GM06990 (cell line): ENCODE results near the gene ADGRA3.

ENCODE experiments used
- DNase-seq: peaks from one replicate; pipeline ENCODE4 v3.0.0-alpha.2; 2011; ENCODE audit not compliant: insufficient read length; ENCODE audit errors: extremely low read depth
- H3K27me3 ChIP-seq: replicated peaks from 2 replicates; pipeline ENCODE4 v1.6.0; 2011; ENCODE audit warnings: low read length; ENCODE audit not compliant: control insufficient read depth, insufficient read depth
- H3K36me3 ChIP-seq: 2 replicates; pipeline ENCODE4 v1.5.1; 2011; ENCODE audit warnings: low read length; ENCODE audit not compliant: control insufficient read depth, insufficient read depth
- H3K4me3 ChIP-seq: replicated peaks from 2 replicates; pipeline ENCODE4 v1.5.1; 2011; ENCODE audit warnings: low read depth, mild to moderate bottlenecking, control low read depth, low read length
- CTCF ChIP-seq: IDR thresholded peaks from 2 replicates; pipeline ENCODE4 v1.5.1; 2011; ENCODE audit warnings: low read length, control low read depth, mild to moderate bottlenecking, inconsistent platforms; ENCODE audit not compliant: insufficient read depth, poor library complexity, severe bottlenecking

The ADGRA3 gene, protein sequence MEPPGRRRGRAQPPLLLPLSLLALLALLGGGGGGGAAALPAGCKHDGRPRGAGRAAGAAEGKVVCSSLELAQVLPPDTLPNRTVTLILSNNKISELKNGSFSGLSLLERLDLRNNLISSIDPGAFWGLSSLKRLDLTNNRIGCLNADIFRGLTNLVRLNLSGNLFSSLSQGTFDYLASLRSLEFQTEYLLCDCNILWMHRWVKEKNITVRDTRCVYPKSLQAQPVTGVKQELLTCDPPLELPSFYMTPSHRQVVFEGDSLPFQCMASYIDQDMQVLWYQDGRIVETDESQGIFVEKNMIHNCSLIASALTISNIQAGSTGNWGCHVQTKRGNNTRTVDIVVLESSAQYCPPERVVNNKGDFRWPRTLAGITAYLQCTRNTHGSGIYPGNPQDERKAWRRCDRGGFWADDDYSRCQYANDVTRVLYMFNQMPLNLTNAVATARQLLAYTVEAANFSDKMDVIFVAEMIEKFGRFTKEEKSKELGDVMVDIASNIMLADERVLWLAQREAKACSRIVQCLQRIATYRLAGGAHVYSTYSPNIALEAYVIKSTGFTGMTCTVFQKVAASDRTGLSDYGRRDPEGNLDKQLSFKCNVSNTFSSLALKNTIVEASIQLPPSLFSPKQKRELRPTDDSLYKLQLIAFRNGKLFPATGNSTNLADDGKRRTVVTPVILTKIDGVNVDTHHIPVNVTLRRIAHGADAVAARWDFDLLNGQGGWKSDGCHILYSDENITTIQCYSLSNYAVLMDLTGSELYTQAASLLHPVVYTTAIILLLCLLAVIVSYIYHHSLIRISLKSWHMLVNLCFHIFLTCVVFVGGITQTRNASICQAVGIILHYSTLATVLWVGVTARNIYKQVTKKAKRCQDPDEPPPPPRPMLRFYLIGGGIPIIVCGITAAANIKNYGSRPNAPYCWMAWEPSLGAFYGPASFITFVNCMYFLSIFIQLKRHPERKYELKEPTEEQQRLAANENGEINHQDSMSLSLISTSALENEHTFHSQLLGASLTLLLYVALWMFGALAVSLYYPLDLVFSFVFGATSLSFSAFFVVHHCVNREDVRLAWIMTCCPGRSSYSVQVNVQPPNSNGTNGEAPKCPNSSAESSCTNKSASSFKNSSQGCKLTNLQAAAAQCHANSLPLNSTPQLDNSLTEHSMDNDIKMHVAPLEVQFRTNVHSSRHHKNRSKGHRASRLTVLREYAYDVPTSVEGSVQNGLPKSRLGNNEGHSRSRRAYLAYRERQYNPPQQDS (N-terminal part only)

DNA sequence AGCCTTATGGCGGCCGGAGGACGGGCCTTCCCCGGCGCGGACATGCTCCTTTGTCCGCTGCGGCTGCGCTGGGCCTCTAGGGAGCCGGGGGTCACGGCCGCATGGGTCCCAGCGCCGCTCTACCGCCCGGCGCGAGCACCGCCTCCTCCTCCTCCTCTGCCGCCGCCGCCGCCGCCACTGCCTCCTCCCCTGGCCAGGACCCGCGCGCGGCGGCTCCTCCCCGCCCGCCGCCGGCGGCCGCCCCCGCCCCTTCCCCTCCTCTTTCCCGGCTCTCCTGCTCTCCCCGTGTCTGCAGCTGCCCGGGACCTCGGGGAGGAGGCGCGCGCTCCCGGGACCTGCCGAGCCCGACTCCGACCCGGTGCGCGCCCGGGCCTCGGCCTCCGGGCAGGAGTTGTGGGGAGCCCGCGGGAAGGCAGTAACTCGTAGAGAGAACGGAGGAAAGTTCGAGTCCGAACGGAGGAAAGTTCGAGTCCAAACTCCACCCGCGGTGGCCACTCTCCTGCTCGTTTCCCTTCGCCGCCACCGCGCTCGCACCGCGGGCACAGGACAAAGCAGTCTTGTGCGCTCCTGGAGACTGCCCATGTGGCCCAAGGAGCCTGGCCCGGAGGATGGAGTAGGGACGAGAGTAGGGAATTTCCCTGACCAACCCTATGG, at the start of gene ADGRA3:
ADGRA3 (minus strand) TSS at position 179 of the 654 bp plus-strand sequence. CDS start 282 bp downstream, outside the sequence.
- DNase-seq, result peak; percentile 52
- Histone ChIP-seq H3K36me3 (no peaks in the 10 kb centered on the region), H3K4me3 (peak within 1 kb of the TSS; percentile 49), H3K27me3 (no peaks in the 10 kb centered on the region; the same call in 1 of the 2 replicates)
- no peak for TF ChIP-seq CTCF

GRCh38 chr4:22556495-22556894, 40.6 kb upstream of the ADGRA3 start:
- TF ChIP-seq CTCF, result no peak
- no peaks in the 10 kb centered on the region for H3K27me3 ChIP-seq
- H3K4me3 ChIP-seq, result no peak overlapping the region
- no peaks in the 10 kb centered on the region for H3K36me3 ChIP-seq
- no peak for DNase-seq

- no peak overlapping the region for H3K4me3 ChIP-seq
- TF ChIP-seq CTCF, result no peak
- no peaks in the 10 kb centered on the region for H3K36me3 ChIP-seq
- no peaks in the 10 kb centered on the region for H3K27me3 ChIP-seq
- no peak for DNase-seq
Observed at GRCh38 chr4:22554670-22555069, 38.8 kb upstream of the ADGRA3 start.

DNA sequence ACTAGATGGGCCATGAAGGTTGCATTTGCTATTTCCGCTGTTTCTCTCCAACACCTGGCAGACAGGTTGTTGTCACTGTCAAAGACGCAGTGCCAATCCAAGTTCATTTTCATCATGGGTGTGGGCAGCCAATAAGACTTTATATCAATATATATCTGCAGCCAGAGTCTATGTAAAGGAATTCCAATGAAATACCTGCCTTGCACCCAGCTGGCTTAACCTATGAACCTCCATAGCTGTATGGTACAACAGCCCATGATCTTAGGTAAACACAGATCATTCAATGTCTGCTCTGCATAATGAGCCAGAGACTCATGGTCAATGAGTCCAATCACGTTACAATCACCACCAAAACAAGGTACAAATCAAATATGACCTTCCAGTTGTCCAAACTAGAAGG, 37.7 kb upstream of the ADGRA3 start:
- no peak for TF ChIP-seq CTCF
- H3K4me3 ChIP-seq, result no peak overlapping the region
- H3K27me3 ChIP-seq, result no peaks in the 10 kb centered on the region
- no peak for DNase-seq
- H3K36me3 ChIP-seq, result no peaks in the 10 kb centered on the region

GRCh38 chr4:22552812-22553211, 36.9 kb upstream of the ADGRA3 start:
- DNase-seq, result no peak
- no peak for TF ChIP-seq CTCF
- no peak overlapping the region for H3K4me3 ChIP-seq
- no peaks in the 10 kb centered on the region for H3K27me3 ChIP-seq
- no peaks in the 10 kb centered on the region for H3K36me3 ChIP-seq
